HG02973 (cell line): ENCODE measurements around the gene ATP6AP1.

Experiments
- ATAC-seq: cut with Tn5 transposase; IDR thresholded peaks from one replicate; pipeline ENCODE4 v1.9.1; 2021; ENCODE audit warnings: moderate library complexity; ENCODE audit not compliant: unreplicated experiment

ATP6AP1 gene

DNA sequence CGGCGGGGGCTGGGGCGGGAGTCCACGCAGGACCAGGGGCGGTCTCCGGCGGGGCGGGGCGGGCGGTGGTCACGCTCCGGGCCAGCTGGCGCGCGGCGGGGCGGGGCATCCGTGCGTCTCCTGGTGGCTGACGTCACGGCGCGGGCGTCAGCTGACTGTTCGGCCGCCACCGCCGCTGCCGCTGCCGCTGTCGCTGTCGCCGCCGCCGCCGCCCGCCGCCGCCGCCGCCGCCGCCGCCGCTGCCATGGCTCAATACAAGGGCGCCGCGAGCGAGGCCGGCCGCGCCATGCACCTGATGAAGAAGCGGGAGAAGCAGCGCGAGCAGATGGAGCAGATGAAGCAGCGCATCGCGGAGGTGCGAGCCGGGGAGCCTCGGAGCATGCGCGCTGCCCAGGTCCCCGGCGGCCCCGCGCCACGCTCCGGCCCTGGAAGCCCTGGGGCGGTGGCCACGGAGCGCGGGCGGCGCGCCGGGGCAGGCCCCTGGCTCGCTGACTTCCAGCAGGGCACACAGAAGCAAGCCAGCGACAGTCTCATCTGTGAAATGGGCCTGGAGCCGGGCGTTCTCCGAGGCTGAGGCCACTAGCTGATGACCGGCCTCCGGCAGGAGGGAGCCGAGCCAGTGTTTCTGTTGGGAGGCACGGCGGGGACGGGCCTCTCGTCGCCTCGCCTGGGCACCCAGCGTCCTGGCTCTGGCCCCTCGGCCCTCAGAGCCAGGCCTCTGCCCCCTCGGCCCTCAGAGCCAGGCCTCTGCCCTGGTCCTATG is 15.7 kb downstream of the ATP6AP1 start, which contains the start of gene FAM50A:
FAM50A (plus strand) TSS at position 150 of the 763 bp plus-strand sequence; CDS start at position 245, 95 bp downstream.
- ATAC-seq = peak; percentile 54

DNA sequence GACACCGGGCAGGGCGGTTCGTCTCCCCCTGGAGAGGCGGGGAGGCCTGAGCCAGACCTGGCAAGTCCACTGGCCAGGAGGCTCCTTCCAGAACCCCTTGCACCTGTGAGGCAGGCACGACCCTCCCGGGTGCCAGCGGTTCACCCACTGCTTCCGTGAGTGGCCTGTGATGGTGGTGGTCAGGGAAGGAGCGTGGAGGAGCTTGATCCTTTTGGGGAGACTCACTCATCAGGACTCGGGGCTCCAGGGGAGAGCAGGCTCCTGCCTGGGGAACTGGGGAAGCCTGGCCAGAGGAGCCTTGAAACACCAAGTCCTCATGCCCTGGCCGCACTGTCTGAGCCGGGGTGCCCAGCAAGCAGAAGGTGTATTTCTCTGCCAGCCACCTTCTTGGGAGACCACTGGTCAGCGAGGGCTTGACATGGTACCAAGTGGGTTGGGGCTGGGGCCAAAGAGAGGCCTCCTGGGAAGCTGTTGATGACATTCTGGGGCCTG is 16.3 kb downstream of the ATP6AP1 start:
- no peak for ATAC-seq

DNA sequence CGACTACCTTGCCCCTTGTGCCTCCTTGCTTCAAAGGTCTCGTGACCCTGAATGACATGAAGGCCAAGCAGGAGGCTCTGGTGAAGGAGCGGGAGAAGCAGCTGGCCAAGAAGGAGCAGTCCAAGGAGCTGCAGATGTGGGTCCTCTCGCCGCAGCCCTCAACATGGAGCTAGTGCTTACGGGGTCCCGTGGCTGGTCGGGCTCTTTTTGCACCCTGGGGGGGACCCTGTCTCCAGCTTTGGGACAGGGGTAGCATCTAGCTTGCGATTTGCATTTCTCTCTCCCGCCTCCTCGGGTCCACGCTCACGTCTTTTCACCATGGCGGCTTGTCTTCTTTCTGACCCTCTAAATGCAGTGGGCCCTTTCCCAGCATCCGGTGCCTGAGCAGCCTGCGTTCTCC is 17.3 kb downstream of the ATP6AP1 start:
- no peak for ATAC-seq

DNA sequence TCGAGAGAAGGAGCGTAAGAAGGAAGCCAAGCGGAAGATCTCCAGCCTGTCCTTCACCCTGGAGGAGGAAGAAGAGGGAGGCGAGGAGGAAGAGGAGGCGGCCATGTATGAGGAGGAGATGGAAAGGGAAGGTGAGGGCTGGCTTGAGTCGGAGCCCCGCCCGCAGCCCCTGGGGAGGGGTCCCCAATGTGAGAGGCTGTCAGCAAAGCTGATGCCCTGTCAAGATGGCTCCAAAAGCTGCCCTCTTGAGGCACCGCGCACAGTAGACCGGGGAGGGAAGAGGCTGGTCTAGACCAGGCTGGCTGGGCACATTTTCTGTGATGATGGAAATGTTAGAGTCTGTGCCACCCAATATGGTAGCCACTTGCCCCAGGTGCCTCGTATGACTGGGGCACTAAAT is 18.0 kb downstream of the ATP6AP1 start:
- ATAC-seq = no peak

DNA sequence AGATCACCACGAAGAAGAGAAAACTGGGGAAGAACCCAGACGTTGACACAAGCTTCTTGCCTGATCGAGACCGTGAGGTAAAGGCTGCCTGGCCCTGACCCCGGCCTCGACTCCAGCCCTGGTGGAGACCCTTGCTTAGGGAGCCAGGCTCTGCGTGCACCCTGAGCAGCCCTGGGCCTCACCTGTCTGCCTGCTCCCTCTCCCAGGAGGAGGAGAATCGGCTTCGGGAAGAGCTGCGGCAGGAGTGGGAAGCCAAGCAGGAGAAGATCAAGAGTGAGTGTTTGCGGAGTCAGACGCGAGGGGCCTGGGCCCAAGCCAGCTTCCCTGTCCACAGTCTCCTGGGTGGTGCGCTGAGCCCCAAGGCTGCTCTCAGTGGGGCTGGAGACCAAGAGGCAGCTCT is 20.0 kb downstream of the ATP6AP1 start:
- ATAC-seq = no peak

DNA sequence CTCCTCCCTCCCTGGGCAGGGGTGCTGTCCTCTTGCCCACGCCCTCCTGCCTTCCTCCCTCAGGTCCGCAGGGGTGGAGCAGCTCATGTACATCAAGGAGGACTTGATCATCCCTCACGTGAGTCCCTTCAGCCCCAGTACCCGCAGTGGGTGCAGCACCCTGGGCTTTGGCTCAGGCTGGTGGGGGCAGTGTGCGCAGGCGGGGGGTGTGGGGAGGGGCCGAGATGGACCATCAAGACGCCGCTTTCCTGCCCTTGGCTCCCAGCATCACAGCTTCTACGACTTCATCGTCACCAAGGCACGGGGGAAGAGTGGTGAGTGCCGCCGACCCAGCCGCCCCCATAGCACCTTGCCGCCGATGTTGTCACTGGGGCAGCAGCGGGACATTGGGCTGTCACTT is 21.1 kb downstream of the ATP6AP1 start:
- ATAC-seq = no peak

DNA sequence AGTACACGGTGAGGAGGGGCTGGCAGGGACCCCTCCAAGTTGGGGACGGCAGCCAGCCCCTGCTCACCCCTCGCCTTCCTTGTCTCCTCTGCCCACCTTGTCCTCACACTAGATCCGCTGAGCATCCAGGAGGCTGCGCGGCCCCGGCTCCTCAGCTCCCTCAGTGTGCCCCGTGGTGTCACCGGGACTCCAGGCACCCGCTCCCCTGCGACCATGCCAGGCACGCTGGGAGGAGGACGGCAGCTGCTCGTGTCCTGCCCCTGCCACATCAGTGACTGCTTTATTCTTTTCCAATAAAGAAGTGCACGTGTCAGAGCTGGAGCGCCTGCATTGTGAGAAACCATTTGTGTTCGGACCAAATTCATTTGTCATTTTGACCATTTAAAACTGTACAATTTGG is 21.8 kb downstream of the ATP6AP1 start:
- ATAC-seq = no peak

DNA sequence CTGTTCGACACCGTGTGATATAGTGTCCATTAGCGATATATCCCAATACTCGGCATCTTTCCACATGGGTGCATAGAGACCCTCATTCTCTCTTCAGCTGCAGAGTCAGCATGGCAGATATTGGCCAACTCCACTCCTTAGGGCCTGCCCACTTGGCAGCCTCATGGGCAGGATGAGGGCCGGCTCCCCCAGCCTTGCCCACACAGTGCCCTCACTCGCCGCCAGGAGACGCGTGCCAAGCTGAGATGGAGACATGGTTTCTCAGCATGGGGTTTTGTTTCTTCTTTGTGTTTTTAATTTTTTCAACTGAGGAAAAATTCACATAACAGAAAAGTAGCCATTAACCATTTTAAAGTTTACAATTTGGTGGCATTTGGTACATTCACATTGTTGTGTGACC is 24.3 kb downstream of the ATP6AP1 start:
- ATAC-seq = no peak

DNA sequence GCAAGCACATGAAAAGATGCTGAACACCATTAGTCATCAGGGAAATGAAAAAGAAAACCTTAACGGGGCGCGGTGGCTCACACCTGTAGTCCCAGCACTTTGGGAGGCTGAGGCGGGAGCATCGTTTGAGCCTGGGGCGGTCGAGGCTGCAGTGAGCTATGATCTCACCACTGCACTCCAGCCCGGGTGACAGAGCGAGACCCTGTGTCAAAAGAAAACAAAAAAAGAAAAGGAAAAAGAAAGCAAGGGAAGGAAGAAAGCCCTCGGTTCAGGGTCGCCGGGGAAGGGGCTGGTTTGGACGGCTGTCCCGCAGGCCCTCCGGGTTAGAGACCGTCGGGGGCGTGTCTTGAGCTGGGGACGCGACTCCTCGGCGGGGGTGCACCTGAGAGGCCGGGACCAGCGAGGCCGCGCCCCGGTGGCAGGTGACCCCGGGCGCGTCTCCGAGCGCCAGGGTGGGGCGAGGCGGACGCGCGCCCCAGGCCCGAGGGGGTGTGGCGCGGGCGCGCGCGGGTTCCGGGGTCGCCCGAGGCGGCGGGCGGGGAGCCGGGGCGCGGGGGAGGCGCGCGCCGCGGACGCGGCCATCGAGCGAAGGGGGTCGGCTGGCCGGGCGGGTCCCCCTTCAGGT is 29.1 kb downstream of the ATP6AP1 start:
- peak; percentile 41 for ATAC-seq

DNA sequence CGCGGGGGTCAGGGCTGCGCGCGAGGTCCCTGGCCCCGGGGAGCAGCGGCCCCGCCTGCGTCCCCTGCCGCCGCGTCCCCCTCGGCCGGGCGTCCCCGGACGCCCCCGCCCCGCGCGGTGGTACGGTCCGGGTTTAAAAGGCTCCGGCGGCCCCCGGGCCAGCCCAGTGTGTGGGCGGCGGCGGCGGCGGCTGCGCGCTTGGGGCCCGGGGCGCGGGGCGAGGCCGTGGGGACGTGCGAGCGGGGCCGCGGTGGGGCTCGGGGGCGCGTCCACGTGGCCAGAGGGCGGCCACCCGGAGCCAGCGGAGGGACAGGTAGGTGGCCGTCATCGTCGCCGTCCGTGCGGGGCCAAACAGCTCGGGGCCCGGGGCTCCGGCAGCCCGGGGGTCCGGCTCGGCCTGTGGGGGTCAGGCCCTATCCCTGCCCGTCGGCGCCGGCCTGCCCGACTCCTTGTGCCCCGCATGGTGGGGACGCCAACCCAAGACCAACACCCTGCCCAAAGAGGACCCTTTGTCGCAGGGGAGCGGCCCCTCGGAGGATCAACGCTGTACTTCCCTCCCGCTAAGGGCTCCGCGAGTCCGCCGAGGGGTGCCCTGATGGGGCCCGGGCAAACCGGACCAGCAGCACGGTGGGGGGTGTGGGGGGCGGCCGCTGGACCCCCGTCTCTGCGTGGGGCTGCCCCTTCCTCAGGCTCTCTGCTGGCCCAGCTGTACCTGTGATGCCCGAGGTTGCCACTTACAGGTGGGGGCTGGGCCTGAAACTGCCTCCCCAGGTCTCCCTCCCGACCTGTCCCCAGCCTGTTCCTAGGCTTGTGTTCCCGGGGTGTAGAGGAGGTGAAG is 29.9 kb downstream of the ATP6AP1 start, which contains the start of gene PLXNA3:
PLXNA3 (plus strand) TSS at position 166 of the 838 bp plus-strand sequence. CDS start 1,903 bp downstream, outside the sequence.
- ATAC-seq = peak; percentile 62

DNA sequence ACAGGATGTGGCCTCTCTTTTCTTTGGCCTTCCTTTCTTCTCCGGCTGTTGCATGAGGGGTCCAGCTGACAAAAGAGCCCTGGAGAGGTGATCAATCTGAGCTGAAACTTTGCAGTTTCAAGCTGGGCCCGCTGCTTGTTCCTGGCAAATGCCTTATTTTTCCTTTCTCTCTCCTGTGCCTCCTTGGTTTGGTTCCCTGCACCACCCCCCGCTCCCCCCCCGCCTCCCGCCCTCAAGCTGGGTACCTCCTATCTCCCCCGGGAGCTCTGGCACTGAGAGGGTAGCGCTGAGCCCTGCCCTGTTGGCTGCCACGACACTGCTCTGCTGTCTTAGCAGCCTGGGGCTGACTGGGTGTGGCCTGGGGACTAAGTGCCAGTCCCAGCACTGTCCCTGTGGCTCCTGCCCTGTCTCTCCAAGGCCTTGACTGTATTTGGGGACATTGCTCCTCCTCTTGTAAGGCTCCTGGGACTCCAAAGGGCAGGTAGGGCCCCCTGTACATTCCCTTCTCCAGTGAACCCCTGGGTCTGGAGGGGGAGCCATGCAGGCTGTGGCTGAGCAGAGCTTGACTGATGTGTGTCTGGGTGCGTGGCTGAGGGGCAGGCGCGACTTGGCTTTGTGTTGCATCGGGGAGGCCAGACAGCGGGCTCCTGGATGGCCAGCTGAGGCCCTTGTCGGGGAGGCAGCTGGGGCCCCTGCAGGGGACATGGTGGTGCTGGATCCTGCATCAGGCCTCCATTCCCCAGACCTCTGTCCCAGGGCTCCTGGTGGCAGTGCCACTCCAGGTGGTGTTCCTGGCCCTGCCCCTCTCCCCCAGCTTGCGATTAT is 30.7 kb downstream of the ATP6AP1 start:
- no peak for ATAC-seq

DNA sequence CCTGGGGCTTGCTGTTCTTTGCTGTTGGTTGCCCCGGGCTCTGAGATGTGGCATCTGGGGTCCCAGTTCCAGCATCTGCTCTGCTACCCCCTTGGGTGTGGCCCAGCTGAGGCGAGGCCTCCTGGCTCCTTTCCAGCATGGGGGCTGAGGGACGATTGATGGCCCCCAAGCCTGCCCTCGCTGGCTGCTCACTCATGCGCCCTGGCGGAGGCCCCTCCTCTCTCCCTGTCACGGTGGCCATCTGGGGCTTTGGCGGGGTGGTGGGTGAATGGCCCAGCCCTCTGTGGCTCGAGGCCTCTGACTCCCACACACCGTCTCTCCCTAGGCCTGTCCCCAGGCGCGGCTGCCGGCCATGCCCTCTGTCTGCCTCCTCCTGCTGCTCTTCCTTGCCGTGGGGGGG is 31.4 kb downstream of the ATP6AP1 start:
- no peak for ATAC-seq

DNA sequence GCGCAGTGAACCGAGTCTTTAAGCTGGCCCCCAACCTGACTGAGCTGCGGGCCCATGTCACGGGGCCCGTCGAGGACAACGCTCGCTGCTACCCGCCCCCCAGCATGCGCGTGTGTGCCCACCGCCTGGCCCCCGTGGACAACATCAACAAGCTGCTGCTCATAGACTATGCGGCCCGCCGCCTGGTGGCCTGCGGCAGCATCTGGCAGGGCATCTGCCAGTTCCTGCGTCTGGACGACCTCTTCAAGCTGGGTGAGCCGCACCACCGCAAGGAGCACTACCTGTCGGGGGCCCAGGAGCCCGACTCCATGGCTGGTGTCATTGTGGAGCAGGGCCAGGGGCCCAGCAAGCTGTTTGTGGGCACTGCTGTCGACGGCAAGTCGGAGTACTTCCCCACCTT is 31.8 kb downstream of the ATP6AP1 start:
- no peak for ATAC-seq

DNA sequence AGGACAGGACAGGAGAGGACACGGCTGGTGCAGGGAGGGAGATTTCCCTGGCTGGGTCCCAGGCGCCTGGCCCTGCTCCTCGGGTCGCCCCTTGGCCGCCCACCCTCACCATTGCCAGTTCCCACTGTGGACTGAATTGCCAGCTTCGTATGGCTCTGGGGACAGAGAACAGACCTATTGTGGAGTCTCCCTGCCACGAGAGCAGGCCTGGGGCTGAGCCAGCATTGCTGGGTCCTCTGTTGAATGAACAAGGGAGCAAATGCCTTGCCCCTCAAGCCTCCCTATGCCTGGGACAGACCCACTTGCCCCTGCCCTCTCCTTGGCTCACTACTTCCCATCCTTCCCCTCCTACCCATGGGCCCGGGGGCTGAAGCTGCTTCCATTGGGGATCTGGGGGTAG is 33.9 kb downstream of the ATP6AP1 start:
- no peak for ATAC-seq

DNA sequence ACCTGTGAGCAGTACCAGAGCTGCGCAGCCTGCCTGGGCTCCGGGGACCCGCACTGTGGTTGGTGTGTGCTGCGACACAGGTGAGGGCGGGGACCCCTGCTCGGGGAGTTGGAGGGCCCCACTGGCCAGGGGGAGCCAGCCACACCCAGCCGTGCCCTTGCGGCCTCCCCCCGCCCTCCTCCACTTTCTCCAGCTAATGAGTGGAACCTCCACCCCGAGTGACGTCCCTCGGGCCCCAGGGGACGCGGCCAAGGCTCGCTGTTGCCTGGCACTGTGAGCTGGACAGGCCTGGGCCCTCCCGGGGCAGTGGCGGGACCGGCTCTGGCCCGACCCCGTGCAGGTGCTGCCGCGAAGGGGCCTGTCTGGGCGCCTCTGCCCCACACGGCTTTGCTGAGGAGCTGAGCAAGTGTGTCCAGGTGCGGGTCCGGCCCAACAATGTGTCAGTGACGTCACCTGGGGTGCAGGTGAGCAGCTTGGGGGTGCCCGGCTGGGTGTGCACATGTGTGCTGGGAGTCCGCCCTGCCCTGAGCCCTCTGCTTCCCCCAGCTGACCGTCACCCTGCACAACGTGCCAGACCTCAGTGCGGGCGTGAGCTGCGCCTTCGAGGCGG is 35.2 kb downstream of the ATP6AP1 start:
- no peak for ATAC-seq

DNA sequence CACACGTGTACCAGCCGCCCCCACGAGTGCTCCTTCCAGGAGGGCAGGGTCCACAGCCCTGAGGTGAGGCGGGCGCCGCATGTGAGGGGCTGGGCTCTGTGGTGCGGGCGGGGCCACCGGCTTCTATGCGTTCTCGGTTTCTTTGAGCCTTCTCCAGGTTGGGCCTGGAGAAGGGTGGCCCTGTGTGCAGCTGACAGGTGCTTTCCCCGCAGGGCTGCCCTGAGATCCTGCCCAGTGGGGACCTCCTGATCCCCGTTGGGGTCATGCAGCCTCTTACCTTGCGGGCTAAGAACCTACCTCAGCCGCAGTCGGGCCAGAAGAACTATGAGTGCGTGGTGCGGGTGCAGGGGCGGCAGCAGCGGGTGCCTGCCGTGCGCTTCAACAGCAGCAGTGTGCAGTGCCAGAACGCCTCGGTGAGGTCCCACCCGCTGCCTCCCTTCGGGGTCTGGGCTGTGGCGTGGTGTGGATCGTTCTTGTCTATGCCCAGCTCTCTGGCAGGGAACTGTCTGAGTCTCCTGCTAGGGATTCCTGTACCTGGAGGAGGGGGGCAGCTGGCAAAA is 36.4 kb downstream of the ATP6AP1 start:
- ATAC-seq = no peak

DNA sequence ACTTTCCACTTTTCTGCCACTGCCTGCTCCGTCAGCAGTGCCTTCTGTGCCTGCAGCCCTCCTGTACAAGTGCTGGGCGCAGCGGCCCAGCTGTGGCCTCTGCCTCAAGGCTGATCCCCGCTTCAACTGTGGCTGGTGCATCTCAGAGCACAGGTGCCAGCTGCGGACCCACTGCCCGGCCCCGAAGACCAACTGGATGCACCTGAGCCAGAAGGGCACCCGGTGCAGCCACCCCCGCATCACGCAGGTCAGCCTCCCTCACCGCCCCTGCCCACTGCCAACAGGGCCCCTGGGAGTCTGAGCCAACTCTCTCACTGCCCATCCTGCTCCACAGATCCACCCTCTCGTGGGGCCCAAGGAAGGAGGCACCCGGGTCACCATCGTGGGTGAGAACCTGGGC is 37.1 kb downstream of the ATP6AP1 start:
- no peak for ATAC-seq

DNA sequence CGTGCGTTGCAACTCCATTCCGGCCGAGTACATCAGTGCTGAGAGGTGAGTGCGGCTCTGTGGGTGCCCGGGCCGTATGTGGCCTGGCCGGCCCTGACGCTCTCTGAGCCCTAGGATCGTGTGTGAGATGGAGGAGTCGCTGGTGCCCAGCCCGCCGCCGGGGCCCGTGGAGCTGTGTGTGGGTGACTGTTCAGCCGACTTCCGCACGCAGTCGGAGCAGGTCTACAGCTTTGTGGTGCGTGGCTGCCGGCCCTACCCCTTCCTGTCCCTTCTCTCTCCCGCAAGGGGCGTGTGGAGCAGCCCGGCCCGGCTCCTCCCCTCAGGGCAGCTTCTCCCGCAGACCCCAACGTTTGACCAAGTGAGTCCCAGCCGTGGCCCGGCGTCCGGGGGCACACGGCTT is 37.6 kb downstream of the ATP6AP1 start:
- ATAC-seq = no peak

DNA sequence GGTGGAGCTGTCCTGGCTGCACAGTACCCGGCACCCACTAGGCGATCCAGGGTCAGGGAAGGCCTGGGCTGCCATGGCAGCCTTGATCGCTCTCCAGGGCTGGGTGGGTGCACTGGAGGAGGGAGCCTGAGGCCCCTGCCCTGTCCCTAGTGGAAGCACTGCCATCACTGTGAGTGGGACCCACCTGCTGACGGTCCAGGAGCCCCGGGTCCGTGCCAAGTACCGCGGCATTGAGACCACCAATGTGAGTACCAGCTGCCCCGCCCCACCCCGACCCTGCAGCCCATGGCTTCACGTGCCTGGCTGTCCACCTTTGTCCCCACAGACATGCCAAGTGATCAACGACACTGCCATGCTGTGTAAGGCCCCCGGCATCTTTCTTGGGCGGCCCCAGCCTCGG is 38.4 kb downstream of the ATP6AP1 start:
- no peak for ATAC-seq

DNA sequence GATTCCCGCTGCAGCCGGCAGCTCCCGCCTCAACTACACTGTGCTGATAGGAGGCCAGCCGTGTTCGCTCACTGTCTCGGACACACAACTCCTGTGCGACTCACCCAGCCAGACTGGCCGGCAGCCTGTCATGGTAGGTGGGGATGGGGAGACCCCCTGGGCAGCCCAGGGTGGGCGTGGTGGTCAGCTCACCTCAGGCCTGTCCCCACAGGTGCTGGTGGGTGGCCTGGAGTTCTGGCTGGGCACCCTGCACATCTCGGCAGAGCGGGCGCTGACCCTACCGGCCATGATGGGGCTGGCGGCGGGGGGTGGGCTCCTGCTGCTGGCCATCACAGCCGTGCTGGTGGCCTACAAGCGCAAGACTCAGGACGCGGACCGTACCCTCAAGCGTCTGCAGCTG is 39.1 kb downstream of the ATP6AP1 start:
- no peak for ATAC-seq
